ENCODE results near the gene FCHO1.

DNA sequence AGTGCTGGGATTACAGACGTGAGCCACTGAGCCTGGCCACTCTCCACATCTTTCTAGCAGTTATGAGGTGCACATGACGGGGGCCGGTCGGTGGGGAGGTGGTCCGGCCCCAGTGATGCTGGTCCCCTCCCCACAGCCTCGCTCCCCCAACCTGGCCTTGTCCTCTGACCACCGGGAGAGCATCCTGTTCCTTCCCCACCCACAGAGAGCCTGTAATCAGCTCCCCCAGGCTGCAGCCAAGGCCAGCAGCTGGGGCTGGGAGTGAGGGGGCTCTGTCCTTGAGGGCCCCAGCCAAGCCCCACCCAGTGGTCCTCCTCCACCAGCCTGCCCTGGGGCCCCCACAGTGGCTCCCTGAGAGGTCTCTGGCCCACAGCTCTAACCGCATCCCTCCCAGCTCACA lies 73.1 kb downstream of the FCHO1 start:
- TF ChIP-seq, protein P1, sequence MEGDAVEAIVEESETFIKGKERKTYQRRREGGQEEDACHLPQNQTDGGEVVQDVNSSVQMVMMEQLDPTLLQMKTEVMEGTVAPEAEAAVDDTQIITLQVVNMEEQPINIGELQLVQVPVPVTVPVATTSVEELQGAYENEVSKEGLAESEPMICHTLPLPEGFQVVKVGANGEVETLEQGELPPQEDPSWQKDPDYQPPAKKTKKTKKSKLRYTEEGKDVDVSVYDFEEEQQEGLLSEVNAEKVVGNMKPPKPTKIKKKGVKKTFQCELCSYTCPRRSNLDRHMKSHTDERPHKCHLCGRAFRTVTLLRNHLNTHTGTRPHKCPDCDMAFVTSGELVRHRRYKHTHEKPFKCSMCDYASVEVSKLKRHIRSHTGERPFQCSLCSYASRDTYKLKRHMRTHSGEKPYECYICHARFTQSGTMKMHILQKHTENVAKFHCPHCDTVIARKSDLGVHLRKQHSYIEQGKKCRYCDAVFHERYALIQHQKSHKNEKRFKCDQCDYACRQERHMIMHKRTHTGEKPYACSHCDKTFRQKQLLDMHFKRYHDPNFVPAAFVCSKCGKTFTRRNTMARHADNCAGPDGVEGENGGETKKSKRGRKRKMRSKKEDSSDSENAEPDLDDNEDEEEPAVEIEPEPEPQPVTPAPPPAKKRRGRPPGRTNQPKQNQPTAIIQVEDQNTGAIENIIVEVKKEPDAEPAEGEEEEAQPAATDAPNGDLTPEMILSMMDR (IDR thresholded peaks at IDR 0.05), result no peak
- TF ChIP-seq POLR2A (IDR thresholded peaks at IDR 0.05), result no peak
- TF ChIP-seq EP300 (IDR thresholded peaks at IDR 0.05), result no peak

All from tibial nerve (tissue), 4 donors.